Osteoblast (primary cell): ENCODE measurements around the gene EFNA5. TPM values are rescaled to one million over a fixed set of nuclear protein-coding genes. Genes with fewer than 3 reads are reported as not detected.

ENCODE experiments used
- DNase-seq: peaks from one replicate; pipeline ENCODE4 v3.0.0; 2011; ENCODE audit warnings: low spot score, mixed read lengths; ENCODE audit not compliant: insufficient read length; ENCODE audit errors: missing footprints
- H2AFZ ChIP-seq: 2 replicates; pipeline ENCODE4 v1.6.0; 2011; ENCODE audit warnings: mild to moderate bottlenecking, low read length
- H3K27ac ChIP-seq: 2 replicates; pipeline ENCODE4 v1.5.1; 2011; ENCODE audit warnings: mild to moderate bottlenecking, low read depth, low read length, moderate library complexity
- H3K27me3 ChIP-seq: 2 replicates; pipeline ENCODE4 v1.6.0; 2012; ENCODE audit warnings: mild to moderate bottlenecking, control low read depth, inconsistent platforms, low read length, moderate library complexity; ENCODE audit not compliant: insufficient read depth
- H3K36me3 ChIP-seq: 2 replicates; pipeline ENCODE4 v1.5.1; 2011; ENCODE audit warnings: mild to moderate bottlenecking, low read length, control low read depth, moderate library complexity; ENCODE audit not compliant: insufficient read depth
- H3K4me1 ChIP-seq: 2 replicates; pipeline ENCODE4 v1.5.1; 2011; ENCODE audit warnings: mild to moderate bottlenecking, low read length, control low read depth, moderate library complexity; ENCODE audit not compliant: insufficient read depth
- H3K4me2 ChIP-seq: 2 replicates; pipeline ENCODE4 v1.6.0; 2011; ENCODE audit warnings: mild to moderate bottlenecking, low read length; ENCODE audit not compliant: insufficient read depth
- H3K4me3 ChIP-seq: fragments of 200-600 bp; sonication (generic); 3 replicates; pipeline ENCODE4 v1.5.1; 2012; ENCODE audit warnings: mild to moderate bottlenecking, low read length, inconsistent platforms; ENCODE audit not compliant: insufficient read depth
- H3K79me2 ChIP-seq: 2 replicates; pipeline ENCODE4 v1.6.0; 2012; ENCODE audit warnings: mild to moderate bottlenecking, low read length, control low read depth, inconsistent platforms; ENCODE audit not compliant: insufficient read depth
- H3K9me3 ChIP-seq: 2 replicates; pipeline ENCODE4 v1.5.1; 2011; ENCODE audit warnings: low read depth, low read length, control low read depth
- H4K20me1 ChIP-seq: 2 replicates; pipeline ENCODE4 v1.6.0; 2012; ENCODE audit warnings: mild to moderate bottlenecking, low read length, control low read depth; ENCODE audit not compliant: insufficient read depth
- total RNA-seq: library from RNA; depleted of rRNA; stranded (reverse); fragments of >200 nt; gene quantifications from 2 replicates; pipeline ENCODE4 v1.2.3, GENCODE V29; 2012
- TF ChIP-seq, protein P1 (sequence below): IDR thresholded peaks from 2 replicates; pipeline ENCODE4 v1.5.1; 2011; ENCODE audit warnings: mild to moderate bottlenecking, low read depth, low read length, moderate library complexity; ENCODE audit errors: extremely low read depth

Gene EFNA5
- total RNA-seq, 1 donor, result 12.3 TPM

DNA sequence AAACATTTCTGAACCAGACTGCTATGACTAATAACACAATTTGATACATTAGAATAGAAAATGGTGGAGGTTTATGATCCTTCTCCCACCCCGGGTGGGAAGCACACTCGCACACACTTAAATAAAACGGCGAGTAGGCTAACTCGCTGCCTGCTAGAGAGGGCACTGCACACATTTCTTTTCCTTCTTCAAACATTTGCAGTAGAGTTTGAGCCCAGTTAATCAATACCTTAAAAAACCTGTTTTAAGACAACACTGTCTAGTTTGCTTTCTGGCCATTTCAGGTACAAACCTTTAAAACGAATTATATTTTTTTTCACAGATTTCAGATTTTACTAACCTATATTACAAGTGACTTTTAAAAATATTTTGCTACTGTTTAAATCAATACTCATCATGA lies 63.5 kb downstream of the EFNA5 start:
- DNase-seq, result no peak
- Histone ChIP-seq H3K4me3 (no peak overlapping the region), H3K27ac (no peak overlapping the region), H3K4me1 (no peaks in the 10 kb centered on the region), H3K36me3 (no peaks in the 10 kb centered on the region), H2AFZ (no peak overlapping the region), H3K27me3 (no peaks in the 10 kb centered on the region), H3K4me2 (no peak overlapping the region), H3K9me3 (no peaks in the 10 kb centered on the region), H3K79me2 (peaks cover 14% of the 10 kb centered on the region), H4K20me1 (no peaks in the 10 kb centered on the region)
- TF ChIP-seq, protein P1, sequence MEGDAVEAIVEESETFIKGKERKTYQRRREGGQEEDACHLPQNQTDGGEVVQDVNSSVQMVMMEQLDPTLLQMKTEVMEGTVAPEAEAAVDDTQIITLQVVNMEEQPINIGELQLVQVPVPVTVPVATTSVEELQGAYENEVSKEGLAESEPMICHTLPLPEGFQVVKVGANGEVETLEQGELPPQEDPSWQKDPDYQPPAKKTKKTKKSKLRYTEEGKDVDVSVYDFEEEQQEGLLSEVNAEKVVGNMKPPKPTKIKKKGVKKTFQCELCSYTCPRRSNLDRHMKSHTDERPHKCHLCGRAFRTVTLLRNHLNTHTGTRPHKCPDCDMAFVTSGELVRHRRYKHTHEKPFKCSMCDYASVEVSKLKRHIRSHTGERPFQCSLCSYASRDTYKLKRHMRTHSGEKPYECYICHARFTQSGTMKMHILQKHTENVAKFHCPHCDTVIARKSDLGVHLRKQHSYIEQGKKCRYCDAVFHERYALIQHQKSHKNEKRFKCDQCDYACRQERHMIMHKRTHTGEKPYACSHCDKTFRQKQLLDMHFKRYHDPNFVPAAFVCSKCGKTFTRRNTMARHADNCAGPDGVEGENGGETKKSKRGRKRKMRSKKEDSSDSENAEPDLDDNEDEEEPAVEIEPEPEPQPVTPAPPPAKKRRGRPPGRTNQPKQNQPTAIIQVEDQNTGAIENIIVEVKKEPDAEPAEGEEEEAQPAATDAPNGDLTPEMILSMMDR, result no peak

DNA sequence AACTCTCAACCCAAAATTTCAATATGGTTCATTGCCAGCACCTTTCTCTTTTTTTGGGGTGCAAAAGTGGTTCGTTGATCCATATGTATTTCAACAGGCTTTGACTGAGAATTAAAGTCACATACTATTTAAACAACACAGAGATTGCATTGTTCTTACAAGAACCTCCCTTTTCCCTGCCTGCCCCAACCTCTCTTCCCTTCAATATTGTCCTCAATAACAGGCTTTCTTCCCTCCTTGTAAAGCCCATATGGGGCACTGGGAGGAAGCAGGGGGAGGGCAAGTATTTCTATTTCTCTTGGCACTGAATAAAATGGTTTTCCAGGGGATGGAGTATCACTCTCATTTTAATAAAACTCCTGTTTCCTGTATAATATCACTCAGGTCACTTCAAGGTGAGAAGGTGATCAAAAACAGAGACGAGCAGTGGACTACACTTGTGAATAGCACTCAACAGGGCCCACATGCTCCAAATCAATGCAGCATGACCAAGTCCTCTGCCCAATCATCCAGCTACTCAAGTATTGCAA lies 65.1 kb downstream of the EFNA5 start:
- no peak overlapping the region for H3K4me2 ChIP-seq
- H3K9me3 ChIP-seq, result no peaks in the 10 kb centered on the region
- no peak for DNase-seq
- H4K20me1 ChIP-seq, result no peaks in the 10 kb centered on the region
- TF ChIP-seq, protein P1, result no peak
- peaks cover 14% of the 10 kb centered on the region for H3K79me2 ChIP-seq
- no peaks in the 10 kb centered on the region for H3K27me3 ChIP-seq
- no peak overlapping the region for H2AFZ ChIP-seq
- no peak overlapping the region for H3K27ac ChIP-seq
- H3K36me3 ChIP-seq, result no peaks in the 10 kb centered on the region
- no peak overlapping the region for H3K4me3 ChIP-seq
- H3K4me1 ChIP-seq, result no peaks in the 10 kb centered on the region

DNA sequence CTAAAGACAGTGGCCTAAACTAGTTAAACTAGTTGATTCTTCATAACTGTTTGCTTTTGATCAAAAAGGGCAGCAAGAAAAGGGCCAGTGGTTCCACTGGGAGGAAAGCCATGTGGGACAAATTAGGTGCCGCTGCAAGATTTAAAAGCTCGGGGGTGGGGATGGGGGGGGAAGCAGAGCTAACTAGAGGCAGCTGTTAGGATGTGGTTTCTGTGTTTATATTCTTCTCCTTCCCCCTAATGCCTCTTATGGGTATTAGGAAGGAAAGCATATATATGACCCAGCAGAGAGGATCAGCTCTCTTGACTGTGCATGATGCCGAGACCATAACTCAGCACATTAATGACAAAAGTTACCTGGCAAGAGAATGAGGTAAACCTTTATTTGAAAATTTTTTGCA lies 65.7 kb downstream of the EFNA5 start:
- Histone ChIP-seq H3K9me3 (no peaks in the 10 kb centered on the region), H3K79me2 (peaks cover 14% of the 10 kb centered on the region), H3K27ac (no peak overlapping the region), H3K4me3 (no peak overlapping the region), H2AFZ (no peak overlapping the region), H4K20me1 (no peaks in the 10 kb centered on the region), H3K4me2 (no peak overlapping the region), H3K36me3 (no peaks in the 10 kb centered on the region), H3K4me1 (no peaks in the 10 kb centered on the region), H3K27me3 (no peaks in the 10 kb centered on the region)
- TF ChIP-seq, protein P1, result no peak
- no peak for DNase-seq

DNA sequence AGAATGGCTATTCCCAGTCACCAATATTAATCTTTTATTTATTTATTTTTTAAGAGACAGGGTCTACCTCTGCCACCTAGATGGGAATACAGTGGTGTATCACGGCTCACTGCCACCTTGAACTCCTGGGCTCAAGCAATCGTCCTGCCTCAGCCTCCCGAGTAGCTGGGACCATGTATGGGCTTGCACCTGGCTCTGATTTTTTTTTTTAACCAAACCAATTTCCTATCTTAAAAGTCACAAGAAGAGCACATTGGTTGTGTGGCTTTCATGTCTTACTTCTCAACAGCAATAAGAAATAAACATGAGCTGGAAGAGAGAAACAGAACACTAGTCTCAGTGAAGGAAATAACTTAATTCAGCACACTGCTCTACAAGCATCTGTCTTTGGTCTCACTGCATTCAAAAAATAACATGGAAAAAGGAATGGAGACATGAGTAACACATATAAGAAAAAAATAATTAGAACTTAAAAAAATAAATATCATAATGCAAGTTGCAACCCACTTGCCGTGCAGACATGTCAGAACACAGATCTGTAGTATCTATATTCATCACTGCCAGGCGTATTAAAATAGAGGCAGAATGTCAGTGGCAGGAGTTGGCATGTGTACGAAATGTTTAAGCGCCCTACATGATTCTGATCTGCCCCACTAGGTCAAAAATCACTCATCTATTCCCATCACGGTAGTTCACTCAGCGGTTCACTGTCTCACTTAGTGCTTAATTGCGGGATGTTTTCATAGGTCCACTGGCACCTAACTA lies 66.4 kb downstream of the EFNA5 start:
- H2AFZ ChIP-seq, result no peak overlapping the region
- TF ChIP-seq, protein P1, result no peak
- no peaks in the 10 kb centered on the region for H3K27me3 ChIP-seq
- H3K27ac ChIP-seq, result no peak overlapping the region
- DNase-seq, result no peak
- no peak overlapping the region for H3K4me2 ChIP-seq
- peaks cover 14% of the 10 kb centered on the region for H3K79me2 ChIP-seq
- no peaks in the 10 kb centered on the region for H4K20me1 ChIP-seq
- H3K9me3 ChIP-seq, result no peaks in the 10 kb centered on the region
- H3K4me1 ChIP-seq, result no peaks in the 10 kb centered on the region
- H3K36me3 ChIP-seq, result no peaks in the 10 kb centered on the region
- no peak overlapping the region for H3K4me3 ChIP-seq
